ENCODE measurements around the gene ZNF385A. TPM values are rescaled to one million over a fixed set of nuclear protein-coding genes. Genes with fewer than 3 reads are reported as not detected.

Gene ZNF385A
- total and polyA plus RNA-seq, 2 of the 4 experiments (the other 2 are of a cell fraction): 0.36 to 2.5 TPM

- no TSS peak for BruUV-seq (replicated peaks)
- Histone ChIP-seq H3K9me3 (ENCODE audit: control insufficient read depth, insufficient read depth, low read length) (no peaks in the 10 kb centered on the region), H2BK5ac (ENCODE audit: low read depth, low read length, poor library complexity, severe bottlenecking) (peak within 1 kb of the TSS; percentile 88), H4K20me1 (ENCODE audit: insufficient read depth, low read length) (peaks cover 36% of the 10 kb centered on the region), H3K4me3 (ENCODE audit: insufficient read depth, low read depth, low read length) (peak within 1 kb of the TSS; percentile 94), H3K23ac (ENCODE audit: low read depth, low read length) (peak within 1 kb of the TSS; percentile 94), H4K91ac (ENCODE audit: insufficient read depth, low read depth, low read length) (peak within 1 kb of the TSS; percentile 91), H2AK5ac (ENCODE audit: low read depth, low read length) (peak within 1 kb of the TSS; percentile 71), H4K8ac (ENCODE audit: low read depth in 2 of 2, low read length in 2 of 2) (peak within 1 kb of the TSS; percentile 83 to 84), H3K27me3 (ENCODE audit: control insufficient read depth, insufficient read depth, low read length) (no peaks in the 10 kb centered on the region), H3K9ac (ENCODE audit: low read depth, low read length) (peak within 1 kb of the TSS; percentile 96), H2BK120ac (ENCODE audit: low read depth, low read length) (peak within 1 kb of the TSS; percentile 95), H3K27ac (ENCODE audit: insufficient read depth, low read length) (peak within 1 kb of the TSS; percentile 89), H4K5ac (ENCODE audit: low read depth, low read length) (peak within 1 kb of the TSS; percentile 68), H2BK20ac (ENCODE audit: low read depth, low read length) (peak within 1 kb of the TSS; percentile 85), H3K18ac (ENCODE audit: low read depth, low read length) (peak within 1 kb of the TSS; percentile 84), H3K56ac (ENCODE audit: extremely low read depth, insufficient read depth, low read length) (peak within 1 kb of the TSS; percentile 89), H3K14ac (replicated peaks; ENCODE audit: low read depth, low read length) (peak within 1 kb of the TSS; percentile 93), H3K9me1 (ENCODE audit: insufficient read depth, low read length) (peaks cover 37% of the 10 kb centered on the region), H2AFZ (replicated peaks; ENCODE audit: low read length, poor library complexity) (peak within 1 kb of the TSS; percentile 92), H2AK9ac (replicated peaks; ENCODE audit: low read depth, low read length, poor library complexity) (peak within 1 kb of the TSS; percentile 91), H3K36me3 (ENCODE audit: control insufficient read depth, insufficient read depth, low read length) (peaks cover 4% of the 10 kb centered on the region), H3K4me1 (ENCODE audit: control insufficient read depth, insufficient read depth, low read length) (peaks cover 27% of the 10 kb centered on the region), H3K79me1 (ENCODE audit: low read depth in 1 of 2, low read length in 2 of 2) (peaks cover 11 to 31% of the 10 kb centered on the region in 2 experiments; a peak in 3 of 4 replicates), H2BK15ac (ENCODE audit: low read depth, low read length) (peak within 1 kb of the TSS; percentile 92; the same call in 2 of the 3 replicates), H3K4ac (ENCODE audit: low read depth, low read length) (peak within 1 kb of the TSS; percentile 94), H3K4me2 (ENCODE audit: low read depth, low read length) (peak within 1 kb of the TSS; percentile 97)
- peak; percentile 75 for ATAC-seq (ENCODE audit: low read depth)
- CTCF ChIA-PET: interaction anchor here (1.0 to 2.9 kb wide), 4 partner anchors 20 to 40 kb away, joined by 3 to 9 read pairs (median 8); no protein-coding TSS in a partner anchor
- POLR2A ChIA-PET (ENCODE audit: unreplicated experiment): interaction anchor here (0.6 to 1.1 kb wide), 2 partner anchors 20 to 36 kb away, joined by 3 read pairs; no protein-coding TSS in a partner anchor
- peak; percentile 69 for DNase-seq
- TF ChIP-seq FOS (IDR thresholded peaks at IDR 0.05; ENCODE audit: low read depth, low read length) (peak; percentile 58; the same call in 1 of the 2 replicates), MAZ (IDR thresholded peaks at IDR 0.05; ENCODE audit: borderline replicate concordance, low read depth, low read length) (peak; percentile 96), POLR2A (IDR thresholded peaks at IDR 0.05; ENCODE audit: low read depth, low read length) (peak; percentile 77), NFE2L2 (IDR thresholded peaks at IDR 0.05; ENCODE audit: low read depth, low read length) (no peak), CEBPB (IDR thresholded peaks at IDR 0.05; ENCODE audit: low read depth, low read length) (0 out of 2 replicates have a peak, but pooled peaks have one; percentile 22), CHD1 (IDR thresholded peaks at IDR 0.05; ENCODE audit: low read depth, low read length) (no peak), RFX5 (IDR thresholded peaks at IDR 0.05; ENCODE audit: low read depth, low read length) (no peak)
- WGBS, 2 experiments (ENCODE audit: extremely low coverage in 2 of 2, insufficient read length in 1 of 2): 3% methylated on average over 6 of the region's 46 CpGs; no CpG with 5 or more reads in 1 of the 2 experiments
- dilution Hi-C loops (cut with HindIII; ENCODE audit: low sequenced_read_pairs, unreplicated experiment) (no loop called here), intact Hi-C loops (cut with micrococcal nuclease) (loop anchor here (1.0 to 2.0 kb wide), 2 partner anchors 9 to 20 kb away; no protein-coding TSS in a partner anchor), in situ Hi-C loops (cut with MboI; ENCODE audit: low sequenced_read_pairs) (no loop called here)
These were observed 34.8 kb upstream of the ZNF385A start, which contains the start of gene ITGA5 for GRCh38 chr12:54419088-54419887. Gene ITGA5 (minus strand): TSS chr12:54419266. CDS start chr12:54419198, 68 bp downstream.
